Measurements from ENCODE around the gene RMI2. TPM values are rescaled to one million over a fixed set of nuclear protein-coding genes. Genes with fewer than 3 reads are reported as not detected.

The RMI2 gene
- total RNA-seq, 2 donors from 2014 or later, result 12.0 to 46.3 TPM

DNA sequence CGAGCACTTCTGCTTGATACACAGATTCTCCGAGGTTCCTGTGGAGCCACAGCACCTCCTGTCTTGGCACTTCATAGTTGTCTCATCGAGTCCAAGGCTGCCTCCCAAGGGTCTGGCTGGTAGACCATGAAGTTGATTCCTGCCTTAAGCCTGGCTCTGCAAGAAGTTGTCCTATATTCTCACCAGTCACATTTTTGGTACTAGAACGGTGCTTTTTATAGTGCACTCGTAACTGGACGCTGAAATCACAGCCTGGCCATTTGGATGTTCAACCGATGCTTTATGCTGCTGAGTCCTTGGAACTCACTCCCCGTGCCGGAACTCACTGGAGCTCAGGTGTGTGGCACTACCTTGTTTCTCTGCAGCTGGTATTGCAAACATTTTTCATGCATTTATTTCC lies 35.6 kb downstream of the RMI2 start:
- Histone ChIP-seq H3K4me1 (no peaks in the 10 kb centered on the region), H3K4me3 (no peak overlapping the region), H3K9me3 (no peaks in the 10 kb centered on the region), H3K36me3 (no peaks in the 10 kb centered on the region), H3K9ac (ENCODE audit: low read depth in 2 of 2, low read length in 2 of 2) (no peak overlapping the region), H3K27me3 (no peaks in the 10 kb centered on the region), H3K27ac (no peak overlapping the region)
- TF ChIP-seq, protein P1, sequence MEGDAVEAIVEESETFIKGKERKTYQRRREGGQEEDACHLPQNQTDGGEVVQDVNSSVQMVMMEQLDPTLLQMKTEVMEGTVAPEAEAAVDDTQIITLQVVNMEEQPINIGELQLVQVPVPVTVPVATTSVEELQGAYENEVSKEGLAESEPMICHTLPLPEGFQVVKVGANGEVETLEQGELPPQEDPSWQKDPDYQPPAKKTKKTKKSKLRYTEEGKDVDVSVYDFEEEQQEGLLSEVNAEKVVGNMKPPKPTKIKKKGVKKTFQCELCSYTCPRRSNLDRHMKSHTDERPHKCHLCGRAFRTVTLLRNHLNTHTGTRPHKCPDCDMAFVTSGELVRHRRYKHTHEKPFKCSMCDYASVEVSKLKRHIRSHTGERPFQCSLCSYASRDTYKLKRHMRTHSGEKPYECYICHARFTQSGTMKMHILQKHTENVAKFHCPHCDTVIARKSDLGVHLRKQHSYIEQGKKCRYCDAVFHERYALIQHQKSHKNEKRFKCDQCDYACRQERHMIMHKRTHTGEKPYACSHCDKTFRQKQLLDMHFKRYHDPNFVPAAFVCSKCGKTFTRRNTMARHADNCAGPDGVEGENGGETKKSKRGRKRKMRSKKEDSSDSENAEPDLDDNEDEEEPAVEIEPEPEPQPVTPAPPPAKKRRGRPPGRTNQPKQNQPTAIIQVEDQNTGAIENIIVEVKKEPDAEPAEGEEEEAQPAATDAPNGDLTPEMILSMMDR (IDR thresholded peaks at IDR 0.05), result no peak
- DNase-seq, result no peak
- intact Hi-C loops (cut with DNase I), result no loop called here

DNA sequence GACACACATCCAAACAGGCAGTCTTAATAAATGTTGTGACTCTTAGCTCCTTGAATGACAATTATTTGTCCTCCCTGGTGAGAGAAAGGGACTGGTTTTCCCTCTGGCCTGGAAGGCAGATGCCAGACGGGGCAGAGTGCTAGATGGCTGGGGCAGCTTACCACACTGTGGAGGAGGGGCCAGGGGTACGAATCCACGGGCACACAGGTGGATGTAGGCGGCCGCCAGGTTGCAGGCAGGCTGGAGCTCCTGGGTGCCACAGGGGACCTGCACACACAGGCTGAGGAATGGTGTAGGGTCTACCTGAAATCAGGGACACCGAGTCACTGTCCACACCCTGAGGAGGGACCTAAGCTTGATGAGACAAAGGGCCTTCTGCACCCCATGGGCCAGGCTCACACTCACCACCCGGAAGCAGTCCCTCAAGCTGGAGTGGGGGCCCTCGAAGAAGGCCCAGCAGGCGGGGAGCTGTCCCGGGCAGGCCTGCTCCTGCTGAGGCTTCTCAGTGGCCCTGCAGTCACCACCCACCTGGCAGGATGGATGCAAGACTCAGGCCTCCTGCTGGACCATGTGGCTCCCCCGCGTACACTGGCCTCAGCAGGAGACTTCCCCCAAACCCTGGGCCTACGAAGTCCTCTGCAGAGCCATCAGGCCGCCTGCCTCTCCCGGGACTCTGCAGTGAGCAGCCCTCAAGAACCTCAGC lies 38.4 kb downstream of the RMI2 start:
- H3K36me3 ChIP-seq, result no peaks in the 10 kb centered on the region
- no peaks in the 10 kb centered on the region for H3K9me3 ChIP-seq
- H3K9ac ChIP-seq (ENCODE audit: low read depth in 2 of 2, low read length in 2 of 2), result no peak overlapping the region
- no peaks in the 10 kb centered on the region for H3K27me3 ChIP-seq
- H3K4me3 ChIP-seq, result no peak overlapping the region
- TF ChIP-seq, protein P1 (IDR thresholded peaks at IDR 0.05), result no peak
- no peak overlapping the region for H3K27ac ChIP-seq
- intact Hi-C loops (cut with DNase I), result no loop called here
- no peaks in the 10 kb centered on the region for H3K4me1 ChIP-seq
- DNase-seq, result no peak

DNA sequence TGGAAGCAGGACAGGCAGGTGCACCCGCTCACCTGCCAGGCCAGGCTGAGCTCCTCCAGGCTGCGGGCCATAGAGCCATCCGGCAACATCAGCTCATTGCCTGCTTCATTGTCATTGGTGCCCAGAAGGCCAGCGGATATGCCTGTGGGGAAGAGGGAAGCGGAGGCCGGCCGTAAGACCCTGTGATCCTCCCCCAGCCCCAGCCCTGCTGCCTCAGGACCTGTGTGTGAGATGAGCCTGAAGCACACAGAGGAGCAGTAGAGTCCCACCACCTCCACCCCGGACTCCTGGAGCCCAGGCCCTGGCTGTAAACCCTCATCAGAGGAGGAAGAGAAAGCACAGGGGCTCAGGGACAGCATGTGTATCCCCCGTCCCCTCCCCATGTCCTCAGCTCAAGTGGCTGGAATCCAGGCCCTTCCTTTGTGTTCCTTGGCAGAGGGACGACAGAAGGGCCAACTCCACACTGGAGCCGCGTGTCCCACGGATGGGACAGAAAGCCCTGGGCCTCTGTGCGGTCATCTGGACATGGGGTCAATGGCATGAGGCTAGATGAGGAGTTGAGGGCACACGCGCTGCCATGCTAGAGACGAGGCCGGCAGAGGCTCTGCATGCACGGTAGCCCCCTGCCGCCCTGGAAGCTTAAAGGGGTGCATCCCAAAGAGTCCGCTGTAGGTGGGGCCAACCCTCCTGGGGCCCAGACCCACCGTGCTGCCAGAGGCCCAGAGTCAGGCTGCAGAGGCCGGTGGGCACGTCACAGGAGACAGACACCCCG lies 39.1 kb downstream of the RMI2 start:
- TF ChIP-seq, protein P1 (IDR thresholded peaks at IDR 0.05), result no peak
- DNase-seq, result no peak
- intact Hi-C loops (cut with DNase I), result no loop called here
- H3K4me3 ChIP-seq, result no peak overlapping the region
- no peaks in the 10 kb centered on the region for H3K27me3 ChIP-seq
- no peak overlapping the region for H3K9ac ChIP-seq (ENCODE audit: low read depth in 2 of 2, low read length in 2 of 2)
- H3K4me1 ChIP-seq, result no peaks in the 10 kb centered on the region
- H3K36me3 ChIP-seq, result no peaks in the 10 kb centered on the region
- H3K27ac ChIP-seq, result no peak overlapping the region
- no peaks in the 10 kb centered on the region for H3K9me3 ChIP-seq

DNA sequence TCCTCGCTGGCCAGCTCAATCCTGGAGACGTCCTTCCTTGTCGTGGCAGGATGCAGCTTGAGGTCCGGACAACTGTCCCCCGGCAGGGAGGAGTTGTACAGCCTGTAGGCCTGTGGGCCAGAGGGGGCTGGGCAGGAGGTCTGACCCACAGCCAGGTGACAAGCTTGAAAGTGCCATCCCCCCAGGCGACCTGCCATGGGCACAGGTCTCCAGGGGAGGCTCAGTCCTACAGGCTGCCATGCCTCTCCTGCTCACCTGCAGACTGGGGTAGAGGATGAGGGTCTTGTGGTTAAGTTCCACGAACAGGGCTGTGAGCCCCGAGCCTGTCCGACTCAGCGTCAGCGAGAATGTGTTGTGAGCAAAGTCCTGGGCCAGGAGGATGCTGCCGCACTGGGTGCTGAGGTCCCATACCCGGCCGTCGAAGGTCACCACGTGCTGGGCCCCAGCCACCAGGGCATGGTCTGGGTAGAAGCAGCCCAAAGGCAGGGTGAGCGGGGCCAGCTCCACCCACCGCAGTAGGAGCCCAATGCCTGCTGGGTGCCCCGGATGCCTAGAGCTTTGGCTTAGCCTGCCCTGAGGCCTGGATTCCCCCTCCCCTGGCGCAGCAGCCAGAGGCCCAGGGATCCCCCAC lies 39.8 kb downstream of the RMI2 start:
- TF ChIP-seq, protein P1 (IDR thresholded peaks at IDR 0.05), result no peak
- H3K4me3 ChIP-seq, result no peak overlapping the region
- intact Hi-C loops (cut with DNase I), result no loop called here

DNA sequence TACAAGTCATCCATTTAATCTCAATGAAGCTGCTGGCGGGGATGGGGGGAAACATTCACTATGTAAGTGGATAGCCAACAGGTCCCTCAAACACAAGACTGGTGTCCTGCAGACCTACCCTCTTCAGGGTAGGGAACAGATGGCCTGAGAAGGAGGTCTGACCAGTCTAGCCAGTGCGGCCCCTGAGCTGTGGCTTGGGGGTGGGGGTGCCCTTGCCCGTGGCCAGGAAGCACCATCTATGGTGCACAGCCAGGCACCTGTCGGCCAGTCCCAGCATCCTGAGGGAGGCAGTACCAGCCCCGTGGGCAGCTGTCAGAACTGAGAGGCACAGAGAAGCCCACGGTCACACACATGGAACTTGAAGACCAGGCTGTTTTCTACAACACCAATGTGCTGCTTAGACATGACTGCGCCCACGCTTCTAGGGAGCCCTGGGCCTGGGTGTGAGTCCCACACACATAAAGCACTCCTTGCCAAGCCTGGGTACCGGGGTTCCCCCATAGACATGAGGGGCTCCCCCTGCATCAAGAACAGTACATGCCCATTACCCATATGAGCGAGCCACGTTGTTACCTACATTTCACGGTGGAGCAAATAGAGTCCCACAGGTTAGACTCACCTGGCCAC lies 40.9 kb downstream of the RMI2 start:
- Histone ChIP-seq H3K36me3 (no peaks in the 10 kb centered on the region), H3K27me3 (no peaks in the 10 kb centered on the region), H3K9ac (ENCODE audit: low read depth in 2 of 2, low read length in 2 of 2) (no peak overlapping the region), H3K27ac (no peak overlapping the region), H3K4me1 (no peaks in the 10 kb centered on the region), H3K9me3 (no peaks in the 10 kb centered on the region), H3K4me3 (no peak overlapping the region)
- DNase-seq, result no peak
- intact Hi-C loops (cut with DNase I), result no loop called here
- TF ChIP-seq, protein P1 (IDR thresholded peaks at IDR 0.05), result no peak

More for the DNA sequence above, 39.8 kb downstream of the RMI2 start:
- H3K27me3 ChIP-seq, result no peaks in the 10 kb centered on the region
- no peak for DNase-seq
- H3K9ac ChIP-seq (ENCODE audit: low read depth in 2 of 2, low read length in 2 of 2), result no peak overlapping the region
- H3K4me1 ChIP-seq, result no peaks in the 10 kb centered on the region
- H3K27ac ChIP-seq, result no peak overlapping the region
- no peaks in the 10 kb centered on the region for H3K9me3 ChIP-seq
- no peaks in the 10 kb centered on the region for H3K36me3 ChIP-seq
